Caco-2 (cell line): ENCODE data around the gene LRMDA. TPM values are rescaled to one million over a fixed set of nuclear protein-coding genes. Genes with fewer than 3 reads are reported as not detected.

Experiments used
- BruUV-seq: library from RNA; stranded (reverse); fragments of 400-500 nt; replicated peaks from 2 replicates; lab custom pipeline; 2021; lab: Mats Ljungman, UMichigan
- CTCF ChIA-PET: fragments of 300-600 bp; sonication (Branson Sonifier 250); formaldehyde crosslinking; loops from one replicate; lab custom pipeline; 2022; ENCODE audit warnings: antibody characterized with exemption; lab: Charles Lee
- POLR2A ChIA-PET: fragments of 300-600 bp; sonication (Branson Sonifier 250); formaldehyde crosslinking; loops from one replicate; lab custom pipeline; 2022; ENCODE audit warnings: antibody characterized with exemption; lab: Charles Lee
- DNase-seq, 2 experiments: peaks; one replicate each; pipeline versions ENCODE4 v3.0.0 to v3.0.0-alpha.2; 2020 to 2022
- H3K27me3 ChIP-seq: replicated peaks from 2 replicates; pipeline ENCODE4 v1.6.0; 2011; ENCODE audit warnings: low read length; ENCODE audit not compliant: control insufficient read depth, insufficient read depth
- H3K36me3 ChIP-seq: 2 replicates; pipeline ENCODE4 v1.5.1; 2011; ENCODE audit warnings: low read length; ENCODE audit not compliant: control insufficient read depth, insufficient read depth
- H3K4me1 ChIP-seq: fragments of 250-450 bp; sonication (Bioruptor Pico); 2 replicates; pipeline ENCODE4 v1.5.1; 2020; ENCODE audit warnings: mild to moderate bottlenecking
- H3K4me3 ChIP-seq: 2 replicates; pipeline ENCODE4 v1.5.1; 2011; ENCODE audit warnings: low read depth, mild to moderate bottlenecking, control low read depth, low read length
- H3K9me3 ChIP-seq: fragments of 250-450 bp; sonication (Bioruptor Pico); 2 replicates; pipeline ENCODE4 v1.5.1; 2020; ENCODE audit warnings: mild to moderate bottlenecking, moderate library complexity
- H3K27ac Mint-ChIP-seq: one replicate; pipeline ENCODE4 v1.8.0; 2022; ENCODE audit warnings: mixed read lengths; ENCODE audit not compliant: unreplicated experiment
- H3K27me3 Mint-ChIP-seq: one replicate; pipeline ENCODE4 v1.8.0; 2022; ENCODE audit warnings: mixed read lengths; ENCODE audit not compliant: insufficient read depth, unreplicated experiment
- H3K36me3 Mint-ChIP-seq: one replicate; pipeline ENCODE4 v1.8.0; 2022; ENCODE audit warnings: mild to moderate bottlenecking, mixed read lengths; ENCODE audit not compliant: insufficient read depth, unreplicated experiment
- H3K4me1 Mint-ChIP-seq: one replicate; pipeline ENCODE4 v1.8.0; 2022; ENCODE audit warnings: low read depth, mixed read lengths; ENCODE audit not compliant: unreplicated experiment
- H3K4me3 Mint-ChIP-seq: one replicate; pipeline ENCODE4 v1.8.0; 2022; ENCODE audit warnings: mild to moderate bottlenecking, moderate library complexity, mixed read lengths; ENCODE audit not compliant: unreplicated experiment
- H3K9me3 Mint-ChIP-seq: one replicate; pipeline ENCODE4 v1.8.0; 2022; ENCODE audit warnings: mixed read lengths; ENCODE audit not compliant: unreplicated experiment
- intact Hi-C: fragments of 100-400 bp; cut with micrococcal nuclease; formaldehyde crosslinking; loops from one replicate; pipeline ENCODE4 v1.10.0; 2022; ENCODE audit not compliant: unreplicated experiment
- total RNA-seq: library from RNA; stranded (reverse); gene quantifications from 2 replicates; pipeline ENCODE4 v1.2.3, GENCODE V29; 2022
- TF ChIP-seq, protein P1 (sequence below), 2 experiments: fragments of 200-600 bp in 1 of 2; IDR thresholded peaks; 1 replicate in 1 of 2; 2 replicates in 1 of 2; pipeline versions ENCODE4 v1.5.1 to v1.8.0; 2011 to 2022; ENCODE audit warnings: antibody characterized with exemption in 1 of 2, control low read depth in 1 of 2, inconsistent platforms in 1 of 2, low read depth in 1 of 2, low read length in 1 of 2, mild to moderate bottlenecking in 1 of 2, moderate library complexity in 1 of 2; ENCODE audit not compliant: insufficient read depth in 1 of 2, severe bottlenecking in 1 of 2, unreplicated experiment in 1 of 2

LRMDA gene
- total RNA-seq, 1 experiment from 2014 or later, result 18.5 TPM

DNA sequence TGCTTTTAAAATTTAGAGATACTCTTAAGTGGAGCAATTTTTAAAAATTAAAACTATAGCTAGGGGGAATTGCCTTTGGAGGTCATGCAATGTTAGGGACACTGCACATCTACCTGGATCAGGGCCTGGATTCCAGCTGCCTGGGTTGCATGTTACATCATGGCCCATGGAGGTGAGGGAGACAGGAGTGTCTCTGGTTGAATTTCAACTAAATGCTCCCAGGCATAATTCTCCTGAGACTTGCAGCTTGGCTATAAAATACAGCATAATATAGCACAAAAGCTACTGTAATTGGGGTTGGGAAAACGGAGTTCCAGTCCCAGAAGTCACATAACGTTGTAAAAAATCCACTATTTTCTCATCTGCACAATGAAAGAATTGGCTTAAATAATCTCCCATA is 782.5 kb downstream of the LRMDA start:
- H3K27me3 Mint-ChIP-seq, result no peaks in the 10 kb centered on the region
- no peaks in the 10 kb centered on the region for H3K36me3 Mint-ChIP-seq
- Histone ChIP-seq H3K36me3 (no peaks in the 10 kb centered on the region), H3K9me3 (no peaks in the 10 kb centered on the region), H3K4me3 (no peak overlapping the region), H3K27me3 (no peaks in the 10 kb centered on the region), H3K4me1 (no peaks in the 10 kb centered on the region)
- no peak for DNase-seq
- no peak overlapping the region for H3K27ac Mint-ChIP-seq
- no peaks in the 10 kb centered on the region for H3K4me1 Mint-ChIP-seq
- ChIA-PET POLR2A (no interaction called here), CTCF (no interaction called here)
- intact Hi-C loops, result no loop called here
- no peaks in the 10 kb centered on the region for H3K9me3 Mint-ChIP-seq
- no TSS peak for BruUV-seq
- TF ChIP-seq, protein P1, sequence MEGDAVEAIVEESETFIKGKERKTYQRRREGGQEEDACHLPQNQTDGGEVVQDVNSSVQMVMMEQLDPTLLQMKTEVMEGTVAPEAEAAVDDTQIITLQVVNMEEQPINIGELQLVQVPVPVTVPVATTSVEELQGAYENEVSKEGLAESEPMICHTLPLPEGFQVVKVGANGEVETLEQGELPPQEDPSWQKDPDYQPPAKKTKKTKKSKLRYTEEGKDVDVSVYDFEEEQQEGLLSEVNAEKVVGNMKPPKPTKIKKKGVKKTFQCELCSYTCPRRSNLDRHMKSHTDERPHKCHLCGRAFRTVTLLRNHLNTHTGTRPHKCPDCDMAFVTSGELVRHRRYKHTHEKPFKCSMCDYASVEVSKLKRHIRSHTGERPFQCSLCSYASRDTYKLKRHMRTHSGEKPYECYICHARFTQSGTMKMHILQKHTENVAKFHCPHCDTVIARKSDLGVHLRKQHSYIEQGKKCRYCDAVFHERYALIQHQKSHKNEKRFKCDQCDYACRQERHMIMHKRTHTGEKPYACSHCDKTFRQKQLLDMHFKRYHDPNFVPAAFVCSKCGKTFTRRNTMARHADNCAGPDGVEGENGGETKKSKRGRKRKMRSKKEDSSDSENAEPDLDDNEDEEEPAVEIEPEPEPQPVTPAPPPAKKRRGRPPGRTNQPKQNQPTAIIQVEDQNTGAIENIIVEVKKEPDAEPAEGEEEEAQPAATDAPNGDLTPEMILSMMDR (IDR thresholded peaks at IDR 0.05; ENCODE audit: insufficient read depth in 1 of 2, low read depth in 1 of 2, low read length in 1 of 2, severe bottlenecking in 1 of 2, unreplicated experiment in 1 of 2), result no peak
- H3K4me3 Mint-ChIP-seq, result no peak overlapping the region

DNA sequence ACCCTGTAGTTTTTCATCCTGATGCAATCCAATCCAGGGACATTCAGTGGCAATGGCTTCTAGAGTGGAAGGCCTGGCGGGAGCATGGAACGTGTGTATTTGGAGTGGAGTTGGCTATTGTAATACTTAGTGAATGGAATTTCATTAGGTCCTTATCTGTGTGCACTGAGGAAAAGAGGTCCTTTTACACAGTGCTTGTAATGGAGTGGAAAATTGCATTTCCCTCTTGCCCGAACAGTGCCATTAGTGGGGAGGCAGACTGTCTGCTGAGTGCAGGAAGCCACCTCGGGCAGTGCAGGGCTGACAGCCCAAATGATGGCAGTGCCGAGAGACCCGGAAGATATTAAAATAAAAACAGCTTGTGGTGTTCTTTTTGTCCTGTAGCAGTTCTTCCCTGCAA is 786.6 kb downstream of the LRMDA start:
- no peak overlapping the region for H3K27ac Mint-ChIP-seq
- no peaks in the 10 kb centered on the region for H3K27me3 Mint-ChIP-seq
- no peaks in the 10 kb centered on the region for H3K4me1 Mint-ChIP-seq
- POLR2A ChIA-PET, result no interaction called here
- Histone ChIP-seq H3K36me3 (no peaks in the 10 kb centered on the region), H3K4me1 (no peaks in the 10 kb centered on the region), H3K4me3 (no peak overlapping the region), H3K9me3 (no peaks in the 10 kb centered on the region), H3K27me3 (no peaks in the 10 kb centered on the region)
- no peak overlapping the region for H3K4me3 Mint-ChIP-seq
- H3K36me3 Mint-ChIP-seq, result no peaks in the 10 kb centered on the region
- no peak for DNase-seq
- TF ChIP-seq, protein P1 (IDR thresholded peaks at IDR 0.05; ENCODE audit: insufficient read depth in 1 of 2, low read depth in 1 of 2, low read length in 1 of 2, severe bottlenecking in 1 of 2, unreplicated experiment in 1 of 2), result no peak
- intact Hi-C loops, result no loop called here
- CTCF ChIA-PET, result no interaction called here
- no peaks in the 10 kb centered on the region for H3K9me3 Mint-ChIP-seq
- BruUV-seq, result no TSS peak

DNA sequence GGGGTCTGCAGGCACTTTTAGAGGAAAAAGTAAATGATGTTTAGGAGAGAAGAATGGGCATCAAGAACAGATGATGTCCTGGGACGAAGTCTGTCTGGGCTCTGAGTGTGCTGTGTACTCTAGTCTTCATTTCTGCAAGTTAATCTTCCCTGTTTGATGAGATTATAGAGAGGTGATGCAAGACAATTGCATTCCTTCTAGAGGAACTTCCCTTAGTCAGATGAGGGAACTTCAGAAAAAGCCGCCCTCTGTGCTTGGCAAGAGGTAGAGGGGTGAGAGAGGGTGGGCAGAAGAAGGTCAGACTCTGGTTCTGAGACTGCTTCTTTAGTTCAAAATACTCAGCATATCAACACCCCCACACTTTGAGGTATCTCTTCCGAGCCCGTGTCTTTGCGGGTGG is 797.9 kb downstream of the LRMDA start:
- POLR2A ChIA-PET, result no interaction called here
- H3K9me3 ChIP-seq, result no peaks in the 10 kb centered on the region
- BruUV-seq, result no TSS peak
- no peaks in the 10 kb centered on the region for H3K27me3 Mint-ChIP-seq
- DNase-seq, result no peak
- no peaks in the 10 kb centered on the region for H3K36me3 Mint-ChIP-seq
- no peaks in the 10 kb centered on the region for H3K27me3 ChIP-seq
- H3K4me3 ChIP-seq, result no peak overlapping the region
- CTCF ChIA-PET, result no interaction called here
- H3K4me3 Mint-ChIP-seq, result no peak overlapping the region
- H3K27ac Mint-ChIP-seq, result no peak overlapping the region
- H3K9me3 Mint-ChIP-seq, result no peaks in the 10 kb centered on the region
- H3K4me1 ChIP-seq, result peaks cover 20% of the 10 kb centered on the region
- peaks cover 24% of the 10 kb centered on the region for H3K4me1 Mint-ChIP-seq
- TF ChIP-seq, protein P1 (IDR thresholded peaks at IDR 0.05; ENCODE audit: insufficient read depth in 1 of 2, low read depth in 1 of 2, low read length in 1 of 2, severe bottlenecking in 1 of 2, unreplicated experiment in 1 of 2), result no peak
- H3K36me3 ChIP-seq, result no peaks in the 10 kb centered on the region
- intact Hi-C loops, result no loop called here
